Measurements from ENCODE around the gene EEPD1.
A peak's percentile ranks its signal among the peaks of the same experiment; 100 is the strongest.
"Not testable (repeated sequence)": the region's sequence is repeated elsewhere in the genome, so short reads cannot be mapped to it uniquely, and the experiment has no call there.

Gene EEPD1

DNA sequence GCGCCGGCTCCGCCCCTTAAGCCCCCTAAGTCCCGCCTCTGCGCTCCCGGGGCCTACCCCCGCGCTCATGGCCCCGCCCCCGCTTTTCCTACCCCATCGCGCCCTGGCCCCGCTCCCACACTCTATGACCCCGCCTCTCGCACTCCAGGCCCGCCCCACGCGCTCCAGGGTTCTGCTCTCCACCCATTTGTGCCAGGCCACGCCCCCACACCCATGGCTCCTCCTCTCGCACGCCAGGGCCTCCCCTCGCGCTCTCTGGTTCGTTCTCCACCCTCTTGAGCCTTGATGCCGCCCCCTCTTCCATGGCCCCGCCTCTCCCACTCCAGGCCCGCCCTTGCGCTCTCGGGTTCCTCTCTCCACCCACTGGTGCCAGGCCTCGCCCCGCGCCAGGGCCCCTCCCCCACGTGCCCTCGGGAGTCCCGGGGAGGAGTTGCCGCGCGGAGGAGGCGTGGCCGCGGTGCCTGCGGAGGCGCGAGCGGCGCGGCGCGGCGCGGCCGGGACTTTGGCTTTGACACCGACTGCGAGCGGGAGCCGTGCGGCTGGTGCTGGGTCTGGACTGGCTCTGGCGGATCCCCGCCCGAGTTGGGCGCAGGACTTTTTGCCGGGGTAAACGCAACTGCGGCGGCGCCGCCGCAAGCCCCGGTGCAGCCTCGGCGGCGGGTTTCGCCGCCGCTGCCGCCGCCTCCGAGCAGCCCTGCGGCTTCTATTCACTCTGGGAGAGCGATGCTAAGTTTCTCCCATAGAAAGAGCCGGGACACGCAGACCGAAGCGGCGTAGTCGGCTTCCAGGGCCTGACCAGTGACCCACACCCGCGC, at the start of gene EEPD1:
EEPD1 (plus strand) TSS at position 499 of the 815 bp plus-strand sequence. CDS start 1,071 bp downstream, outside the sequence.
- DNase-seq, result peak; percentile 100

DNA sequence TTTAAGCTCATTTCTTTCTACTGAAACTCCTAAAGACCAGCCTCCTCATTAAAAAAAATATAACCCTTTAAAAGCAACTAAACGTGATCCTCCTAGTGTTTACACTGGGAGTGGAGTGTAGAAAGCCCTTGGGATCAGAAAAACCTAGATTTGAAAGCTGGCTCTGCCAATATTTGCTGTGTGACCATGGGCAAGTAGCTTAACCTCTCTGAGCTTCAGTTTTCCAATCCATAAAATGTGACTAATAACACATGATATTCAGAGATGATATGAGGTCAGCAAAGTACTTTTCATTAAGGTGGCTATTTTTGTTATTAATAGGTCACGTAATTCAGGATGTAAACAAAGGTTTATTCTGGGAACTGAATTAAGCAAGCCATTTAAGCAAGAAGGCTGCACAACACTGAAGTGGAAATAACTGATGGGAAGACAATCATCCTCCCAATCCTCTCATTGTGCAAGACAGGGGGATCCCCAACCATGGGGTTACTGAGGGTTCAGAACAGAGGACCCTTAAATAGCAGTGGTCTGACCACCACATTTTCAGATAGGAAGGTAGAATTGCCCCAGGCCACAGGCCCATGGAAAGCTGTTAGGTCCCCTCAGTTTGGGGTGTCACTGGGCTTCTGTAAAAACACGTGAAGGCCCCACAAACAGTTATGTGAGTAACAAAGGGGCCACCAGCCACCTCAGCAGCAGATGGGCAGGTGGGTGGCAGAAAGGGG, 49.1 kb upstream of the EEPD1 start:
- DNase-seq, result no peak

DNA sequence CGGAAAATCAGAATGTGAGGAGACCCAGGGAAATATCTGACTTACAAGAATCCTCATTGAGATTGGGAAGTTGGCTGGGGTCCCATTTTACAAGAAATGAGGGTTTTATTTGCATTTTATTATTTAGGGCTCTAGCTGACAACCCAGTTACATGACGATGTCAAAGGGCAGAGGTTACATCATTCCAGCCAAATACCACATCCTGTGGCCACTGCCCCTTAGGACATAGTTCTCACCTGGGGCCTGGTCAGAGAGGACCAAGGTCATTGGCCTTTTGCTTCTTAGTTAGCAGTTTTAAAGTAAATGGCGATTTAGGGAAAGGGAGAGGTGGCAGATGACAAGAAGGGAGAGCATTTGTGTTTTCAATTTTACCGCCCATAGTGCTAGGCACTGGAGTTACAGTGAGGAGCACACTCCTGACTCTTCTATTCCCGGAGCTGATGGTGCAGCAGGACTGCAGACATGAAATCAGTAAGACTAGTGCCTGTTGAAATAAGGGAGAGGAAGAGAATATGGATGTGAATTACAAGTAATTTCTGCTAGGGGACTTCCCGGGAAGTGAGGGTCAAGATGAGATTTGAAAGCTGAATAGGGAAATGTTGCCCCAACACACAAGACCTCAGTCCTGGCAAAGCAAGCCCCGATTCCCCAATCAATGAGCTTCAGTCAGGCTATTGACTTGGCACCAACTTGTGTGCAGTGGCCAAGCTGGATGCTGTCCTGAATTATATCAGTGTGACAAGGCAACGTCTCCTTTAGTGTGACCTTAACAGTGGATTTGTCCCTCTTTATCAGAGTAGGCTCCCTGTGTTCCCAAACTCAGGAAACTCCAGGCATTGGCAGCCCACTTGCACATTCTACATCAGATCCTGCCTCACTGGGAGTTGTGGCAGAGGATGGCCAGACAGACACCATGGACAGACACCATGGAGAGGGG, 45.8 kb upstream of the EEPD1 start:
- not testable (repeated sequence) for DNase-seq

DNA sequence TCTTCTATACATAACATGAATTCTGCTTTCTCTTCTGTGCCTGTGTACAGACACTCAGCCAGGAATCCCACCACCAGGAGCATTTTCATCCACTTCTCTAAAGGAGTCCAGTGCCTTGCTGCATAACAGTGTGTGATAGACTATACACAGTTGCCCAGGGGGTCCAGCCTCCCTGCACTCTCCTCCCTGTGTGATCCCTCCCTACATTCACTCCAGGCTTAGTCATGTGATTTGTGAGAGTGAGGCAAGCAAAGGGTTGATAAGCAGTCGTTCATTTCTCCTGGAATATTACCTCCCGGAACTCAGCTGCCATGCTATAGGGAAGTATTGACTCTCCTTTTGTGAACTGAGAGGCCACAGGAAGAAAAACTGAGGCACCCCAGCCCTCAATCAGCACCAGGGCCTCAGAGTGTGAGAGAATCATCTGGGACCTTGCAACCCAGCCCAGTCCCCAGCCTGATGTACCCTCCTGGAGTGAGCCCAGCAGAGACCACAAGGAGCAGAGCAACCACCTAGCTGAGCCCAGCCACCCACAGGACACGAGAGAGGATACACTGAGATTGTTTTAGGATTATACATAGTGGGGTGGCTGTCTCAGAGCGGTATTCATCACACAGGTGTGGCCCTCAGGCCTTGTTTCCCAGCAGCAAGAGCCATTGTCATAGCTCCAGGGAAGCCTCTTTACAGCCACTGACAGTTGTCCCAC, 45.0 kb upstream of the EEPD1 start:
- DNase-seq, result no peak

GRCh38 chr7:36109013-36109627, 43.9 kb upstream of the EEPD1 start:
- no peak for DNase-seq

DNA sequence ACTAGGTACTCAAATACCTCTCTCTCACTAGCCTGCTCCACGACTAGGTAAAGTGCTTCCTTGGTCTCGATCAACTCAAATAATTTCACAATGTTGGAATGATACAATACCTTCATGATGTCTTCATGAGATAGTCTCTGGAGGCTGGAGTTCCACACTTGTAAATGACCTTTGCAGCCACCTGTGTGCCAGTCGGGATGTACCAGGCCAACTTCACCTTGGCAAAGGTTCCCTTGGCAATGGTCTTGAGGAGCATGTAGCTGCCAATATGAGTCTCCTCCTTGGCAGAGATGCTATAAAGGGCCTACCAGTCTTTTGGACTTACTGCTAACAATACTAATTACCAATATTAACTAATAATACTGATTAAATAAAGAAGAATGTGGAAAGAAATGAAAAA, 42.5 kb upstream of the EEPD1 start:
- DNase-seq, result no peak

GRCh38 chr7:36112969-36113368, 40.1 kb upstream of the EEPD1 start:
- no peak for DNase-seq

DNA sequence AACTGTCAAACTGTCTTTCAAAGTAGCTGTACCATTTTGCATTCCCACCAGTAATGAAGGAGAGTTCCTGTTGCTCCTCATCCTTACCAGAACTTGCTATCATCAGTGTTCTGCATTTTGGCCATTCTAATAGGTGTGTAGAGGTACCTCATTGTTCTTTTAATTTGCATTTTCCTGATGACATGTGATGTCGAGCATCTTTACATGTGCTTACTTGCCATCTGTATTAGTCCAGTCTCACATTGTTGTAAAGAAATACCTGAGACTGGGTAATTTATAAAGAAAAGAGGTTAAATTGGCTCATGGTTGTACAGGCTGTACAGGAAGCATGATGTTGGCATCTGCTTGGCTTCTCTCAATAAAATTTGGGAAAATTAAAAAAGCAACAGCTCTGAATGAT, 38.7 kb upstream of the EEPD1 start:
- no peak for DNase-seq

- DNase-seq, result peak; percentile 69
Measured at GRCh38 chr7:36115448-36116321, 37.4 kb upstream of the EEPD1 start.

DNA sequence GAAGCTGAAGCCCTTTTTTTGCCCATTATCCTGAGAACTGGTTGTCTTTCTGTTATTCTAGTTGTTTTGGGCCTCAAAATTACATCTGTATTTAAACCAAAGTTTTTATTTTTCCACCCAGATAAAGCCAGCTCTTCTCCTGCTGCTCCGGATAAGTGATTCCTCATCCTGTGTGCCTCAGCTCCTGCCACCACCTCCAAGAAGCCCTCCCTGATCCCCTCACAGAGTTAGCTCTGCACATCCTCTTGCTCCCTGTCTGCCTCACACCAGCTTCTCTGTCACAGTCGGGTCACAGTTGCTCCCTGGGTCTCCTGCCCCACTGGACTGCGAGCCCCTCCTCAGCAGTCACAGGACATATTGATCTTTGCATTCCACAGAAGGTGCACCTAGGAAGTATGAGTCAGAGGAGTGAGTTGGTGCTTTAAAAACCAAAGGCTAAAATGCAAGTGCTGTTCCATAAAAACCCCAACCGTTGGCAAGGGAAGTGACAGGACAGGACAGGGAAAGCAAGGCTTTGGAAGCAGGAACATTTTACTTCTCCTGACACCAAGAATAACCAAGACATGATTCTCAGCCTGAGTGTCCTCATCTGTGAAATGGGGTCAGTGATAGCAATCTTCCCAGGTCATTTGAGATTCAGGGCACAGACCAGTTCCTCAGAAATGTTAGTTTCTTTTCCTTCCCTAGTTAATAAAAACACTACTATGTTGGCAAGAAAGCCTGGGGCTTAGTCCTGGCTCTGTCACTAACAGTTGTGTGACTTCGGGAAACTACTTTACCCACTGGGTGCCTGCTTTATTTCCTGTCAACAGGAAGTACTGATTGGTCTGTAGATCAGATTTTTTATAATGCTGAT, 36.5 kb upstream of the EEPD1 start:
- peak; percentile 19 for DNase-seq

- no peak for DNase-seq
Measured at GRCh38 chr7:36117203-36117840, 35.7 kb upstream of the EEPD1 start.

GRCh38 chr7:36118344-36118743, 34.7 kb upstream of the EEPD1 start:
- DNase-seq, result no peak

DNA sequence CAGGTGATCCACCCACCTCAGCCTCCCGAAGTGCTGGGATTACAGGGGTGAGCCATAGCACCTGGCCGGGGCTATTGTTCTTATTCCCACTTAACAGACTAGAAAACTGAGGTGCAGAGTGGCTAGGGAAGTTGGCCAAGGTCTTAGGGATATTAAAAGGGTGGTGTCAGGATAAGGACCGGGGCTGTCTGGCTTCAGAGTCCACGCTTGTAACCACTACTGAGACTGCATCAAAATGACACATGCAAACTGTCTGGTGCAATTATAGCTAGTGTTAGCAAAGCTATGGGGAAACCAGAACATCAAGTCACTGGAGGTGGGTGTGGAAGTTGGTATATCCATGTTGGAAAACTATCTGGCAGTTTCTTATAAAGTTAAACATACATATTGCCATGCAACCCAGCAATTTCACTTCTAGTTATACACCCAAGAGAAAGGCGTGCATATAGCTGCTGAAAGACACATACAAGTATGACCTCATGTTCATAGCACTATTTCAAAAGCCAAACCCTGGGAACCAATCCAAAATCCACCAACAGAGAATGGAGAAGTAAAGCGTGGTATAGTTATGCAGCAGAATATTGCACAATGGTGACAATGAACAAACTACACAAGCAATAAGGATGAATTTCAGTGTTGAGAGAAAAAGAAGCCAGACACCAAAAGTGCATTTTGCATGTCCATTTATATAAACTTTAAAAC, 33.9 kb upstream of the EEPD1 start:
- DNase-seq, result no peak

GRCh38 chr7:36119983-36120646, 32.9 kb upstream of the EEPD1 start:
- peak; percentile 13 for DNase-seq

GRCh38 chr7:36125630-36126029, 27.4 kb upstream of the EEPD1 start:
- DNase-seq, result not testable (repeated sequence)

GRCh38 chr7:36127075-36127740, 25.8 kb upstream of the EEPD1 start:
- DNase-seq, result no peak

GRCh38 chr7:36128448-36129047, 24.5 kb upstream of the EEPD1 start:
- no peak for DNase-seq
